OCI-LY7 (cell line): ENCODE results near the gene SBF2. TPM values are rescaled to one million over a fixed set of nuclear protein-coding genes. Genes with fewer than 3 reads are reported as not detected.

ENCODE experiments used
- BruUV-seq: library from RNA; stranded (reverse); fragments of 400-500 nt; replicated peaks from 2 replicates; lab custom pipeline; 2021; lab: Mats Ljungman, UMichigan
- CTCF ChIA-PET: fragments of 300-600 bp; sonication (Branson Sonifier 250); formaldehyde crosslinking; loops from one replicate; lab custom pipeline; 2022; ENCODE audit warnings: antibody characterized with exemption; ENCODE audit not compliant: unreplicated experiment; lab: Charles Lee
- POLR2A ChIA-PET: fragments of 300-600 bp; sonication (Branson Sonifier 250); formaldehyde crosslinking; loops from one replicate; lab custom pipeline; 2022; ENCODE audit warnings: antibody characterized with exemption; lab: Charles Lee
- DNase-seq: peaks from one replicate; pipeline ENCODE4 v3.0.0-alpha.2; 2015; ENCODE audit warnings: low spot score
- H2AFZ ChIP-seq: fragments of 200-600 bp; sonication (generic), shearing (Covaris generic); 2 replicates; pipeline ENCODE4 v1.6.1; 2014; ENCODE audit warnings: mild to moderate bottlenecking, antibody characterized with exemption, low read length, moderate library complexity
- H3K27ac ChIP-seq: fragments of 200-600 bp; sonication (generic); 2 replicates; pipeline ENCODE4 v1.5.1; 2014; ENCODE audit warnings: mixed run types, low read depth, mild to moderate bottlenecking, moderate library complexity, low read length, inconsistent platforms; ENCODE audit not compliant: poor library complexity, severe bottlenecking
- H3K36me3 ChIP-seq: fragments of 200-600 bp; sonication (generic); 2 replicates; pipeline ENCODE4 v1.6.1; 2014; ENCODE audit warnings: mild to moderate bottlenecking, antibody characterized with exemption, low read length, moderate library complexity, mixed read lengths; ENCODE audit not compliant: insufficient read depth
- H3K4me1 ChIP-seq: fragments of 200-600 bp; sonication (generic); 2 replicates; pipeline ENCODE4 v1.5.1; 2014; ENCODE audit warnings: mild to moderate bottlenecking, low read length; ENCODE audit not compliant: insufficient read depth, poor library complexity, severe bottlenecking
- H3K4me2 ChIP-seq: fragments of 200-600 bp; sonication (generic); 2 replicates; pipeline ENCODE4 v1.6.1; 2014; ENCODE audit warnings: mild to moderate bottlenecking, low read length
- H3K4me3 ChIP-seq: fragments of 200-600 bp; sonication (generic); 2 replicates; pipeline ENCODE4 v1.5.1; 2014; ENCODE audit warnings: mild to moderate bottlenecking, low read depth, low read length; ENCODE audit not compliant: poor library complexity, severe bottlenecking
- H3K79me2 ChIP-seq: fragments of 200-600 bp; sonication (generic); 2 replicates; pipeline ENCODE4 v1.6.1; 2016; ENCODE audit warnings: low read depth, mild to moderate bottlenecking, low read length, moderate library complexity, mixed read lengths; ENCODE audit not compliant: insufficient read depth
- H3K9me2 ChIP-seq: fragments of 200-600 bp; sonication (generic); 2 replicates; pipeline ENCODE4 v1.6.1; 2016; ENCODE audit warnings: mild to moderate bottlenecking, low read length, mixed read lengths; ENCODE audit not compliant: insufficient read depth
- H3K9me3 ChIP-seq: fragments of 200-600 bp; sonication (generic); 2 replicates; pipeline ENCODE4 v1.6.1; 2014; ENCODE audit warnings: mild to moderate bottlenecking, mixed run types, low read length, mixed read lengths
- H4K20me1 ChIP-seq: fragments of 200-600 bp; sonication (generic); 2 replicates; pipeline ENCODE4 v1.6.1; 2014; ENCODE audit warnings: mild to moderate bottlenecking, antibody characterized with exemption, low read length, moderate library complexity, mixed read lengths; ENCODE audit not compliant: insufficient read depth
- EZH2phosphoT487 ChIP-seq: fragments of 200-600 bp; sonication (generic); IDR thresholded peaks from 2 replicates; pipeline ENCODE4 v1.6.1; 2018; ENCODE audit warnings: low read depth, borderline replicate concordance, mild to moderate bottlenecking, mixed run types, antibody characterized with exemption, low read length, moderate library complexity, mixed read lengths
- intact Hi-C: fragments of 100-400 bp; cut with micrococcal nuclease; formaldehyde crosslinking; loops from one replicate; pipeline ENCODE4 v1.10.0; 2022; ENCODE audit not compliant: unreplicated experiment
- total RNA-seq, 2 experiments: library from RNA; depleted of rRNA in 1 of 2; stranded (reverse); fragments of >200 nt in 1 of 2; shearing (Covaris generic) in 1 of 2; gene quantifications; 2 replicates each; pipeline ENCODE4 v1.2.3, GENCODE V29; 2014 to 2022
- TF ChIP-seq, protein P1 (sequence below): fragments of 200-600 bp; sonication (generic); conservative IDR thresholded peaks from 2 replicates; pipeline ENCODE4 v1.5.1; 2014; ENCODE audit warnings: mild to moderate bottlenecking, antibody characterized with exemption, low read length, moderate library complexity, mixed read lengths

Gene SBF2
- total RNA-seq, 2 experiments from 2014 or later: 12.9 to 14.3 TPM

DNA sequence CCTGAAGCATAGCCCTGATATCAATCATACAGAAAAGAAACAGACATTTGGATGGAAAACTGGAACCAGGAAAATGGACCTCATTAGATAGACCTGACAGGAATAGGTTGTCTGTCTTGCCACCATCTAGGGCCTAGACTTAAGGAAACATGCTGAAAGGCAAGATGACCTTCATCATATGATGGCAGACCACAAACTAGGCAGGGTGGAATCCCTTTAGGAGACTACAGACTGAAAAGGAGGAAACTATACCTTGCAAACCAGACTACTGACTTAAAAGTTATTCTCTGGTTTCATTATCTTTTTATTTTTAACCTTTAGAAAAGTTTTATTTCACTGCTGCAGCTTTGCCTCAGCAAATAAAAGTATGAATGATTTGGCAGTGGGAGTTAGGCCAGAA is 20.3 kb downstream of the SBF2 start:
- DNase-seq: no peak
- Histone ChIP-seq H2AFZ (no peak overlapping the region), H3K4me2 (no peak overlapping the region), H3K4me1 (peaks cover 6% of the 10 kb centered on the region), H3K79me2 (no peaks in the 10 kb centered on the region), H4K20me1 (0 out of 2 replicates have a peak, but pooled peaks cover under 1% of the 10 kb centered on the region), H3K4me3 (no peak overlapping the region), H3K9me3 (no peaks in the 10 kb centered on the region), H3K9me2 (no peaks in the 10 kb centered on the region), H3K27ac (no peak overlapping the region), H3K36me3 (no peaks in the 10 kb centered on the region)
- no TSS peak for BruUV-seq
- POLR2A ChIA-PET: interaction anchor here (0.6 to 0.7 kb wide), 2 partner anchors 70 to 711 kb away, joined by 4 to 12 read pairs; no protein-coding TSS in a partner anchor
- TF ChIP-seq, protein P1, sequence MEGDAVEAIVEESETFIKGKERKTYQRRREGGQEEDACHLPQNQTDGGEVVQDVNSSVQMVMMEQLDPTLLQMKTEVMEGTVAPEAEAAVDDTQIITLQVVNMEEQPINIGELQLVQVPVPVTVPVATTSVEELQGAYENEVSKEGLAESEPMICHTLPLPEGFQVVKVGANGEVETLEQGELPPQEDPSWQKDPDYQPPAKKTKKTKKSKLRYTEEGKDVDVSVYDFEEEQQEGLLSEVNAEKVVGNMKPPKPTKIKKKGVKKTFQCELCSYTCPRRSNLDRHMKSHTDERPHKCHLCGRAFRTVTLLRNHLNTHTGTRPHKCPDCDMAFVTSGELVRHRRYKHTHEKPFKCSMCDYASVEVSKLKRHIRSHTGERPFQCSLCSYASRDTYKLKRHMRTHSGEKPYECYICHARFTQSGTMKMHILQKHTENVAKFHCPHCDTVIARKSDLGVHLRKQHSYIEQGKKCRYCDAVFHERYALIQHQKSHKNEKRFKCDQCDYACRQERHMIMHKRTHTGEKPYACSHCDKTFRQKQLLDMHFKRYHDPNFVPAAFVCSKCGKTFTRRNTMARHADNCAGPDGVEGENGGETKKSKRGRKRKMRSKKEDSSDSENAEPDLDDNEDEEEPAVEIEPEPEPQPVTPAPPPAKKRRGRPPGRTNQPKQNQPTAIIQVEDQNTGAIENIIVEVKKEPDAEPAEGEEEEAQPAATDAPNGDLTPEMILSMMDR: no peak
- TF ChIP-seq EZH2phosphoT487: no peak
- CTCF ChIA-PET: no interaction called here
- intact Hi-C loops: no loop called here

DNA sequence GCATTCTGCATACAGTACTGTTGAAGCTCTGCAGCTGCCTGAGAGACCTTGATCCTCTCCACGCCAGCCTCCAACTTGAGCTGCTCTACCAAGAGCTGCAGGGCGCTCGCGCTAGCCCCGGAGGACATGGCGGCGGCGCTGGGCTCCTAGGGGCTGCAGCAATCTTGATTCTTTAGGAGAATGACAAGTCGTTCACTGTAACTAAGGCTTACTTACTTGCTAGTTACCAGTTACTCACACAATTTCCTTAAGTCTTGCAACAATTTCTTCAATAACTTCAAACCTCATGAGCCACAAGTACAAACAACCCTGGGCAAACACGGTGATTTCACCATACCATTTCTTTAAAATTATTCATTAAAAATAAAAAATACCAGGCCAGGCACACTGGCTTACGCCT is 21.9 kb downstream of the SBF2 start:
- BruUV-seq: no TSS peak
- Histone ChIP-seq H2AFZ (no peak overlapping the region), H3K27ac (no peak overlapping the region), H3K9me2 (no peaks in the 10 kb centered on the region), H3K79me2 (no peaks in the 10 kb centered on the region), H3K4me3 (no peak overlapping the region), H3K4me1 (peaks cover 6% of the 10 kb centered on the region), H3K9me3 (no peaks in the 10 kb centered on the region), H4K20me1 (peaks cover 5% of the 10 kb centered on the region; the same call in 1 of the 2 replicates), H3K4me2 (no peak overlapping the region), H3K36me3 (no peaks in the 10 kb centered on the region)
- intact Hi-C loops: no loop called here
- ChIA-PET CTCF (no interaction called here), POLR2A (no interaction called here)
- no peak for DNase-seq
- TF ChIP-seq EZH2phosphoT487: no peak
- TF ChIP-seq, protein P1: no peak

DNA sequence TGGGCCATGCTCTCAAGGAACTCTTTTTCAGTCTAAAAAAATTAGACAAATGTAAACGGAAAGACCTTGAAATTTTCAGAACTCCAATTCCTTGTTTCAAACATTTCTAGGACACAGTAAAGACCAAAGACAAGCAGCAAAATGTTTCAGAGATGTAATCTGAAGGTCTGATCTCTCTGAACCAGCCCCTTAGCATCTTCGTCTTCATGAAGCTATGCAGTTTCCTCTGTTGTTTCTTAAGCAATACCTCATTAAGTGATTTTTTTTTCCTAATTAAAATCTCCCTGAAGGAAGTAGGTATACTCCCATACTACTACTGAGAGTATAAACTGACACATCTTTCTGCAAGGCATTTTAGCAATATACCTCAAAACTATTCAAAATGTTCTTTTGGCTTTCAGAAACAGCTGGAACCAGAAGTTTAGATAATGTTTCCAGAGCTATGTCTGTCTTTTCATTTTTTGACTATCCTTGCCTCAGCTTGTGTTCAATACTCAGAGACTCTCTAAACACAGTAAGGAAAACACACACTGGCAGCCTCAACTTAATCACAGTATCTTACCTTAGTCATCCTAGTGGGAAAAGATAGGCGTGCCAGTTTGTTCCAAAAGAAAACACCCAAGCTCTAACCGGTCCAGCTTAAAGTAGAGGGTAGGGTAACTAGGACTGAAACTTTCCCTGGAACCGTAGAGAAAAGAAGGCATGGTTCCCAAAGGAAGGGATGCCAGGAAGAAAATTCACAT is 25.1 kb downstream of the SBF2 start:
- no peak for DNase-seq
- Histone ChIP-seq H2AFZ (no peak overlapping the region), H3K79me2 (no peaks in the 10 kb centered on the region), H3K4me2 (no peak overlapping the region), H3K9me3 (no peaks in the 10 kb centered on the region), H4K20me1 (peaks cover 5% of the 10 kb centered on the region; the same call in 1 of the 2 replicates), H3K27ac (no peak overlapping the region), H3K4me3 (no peak overlapping the region), H3K4me1 (no peaks in the 10 kb centered on the region), H3K9me2 (no peaks in the 10 kb centered on the region), H3K36me3 (no peaks in the 10 kb centered on the region)
- POLR2A ChIA-PET: interaction anchor here (0.5 to 0.9 kb wide), 2 partner anchors 31 to 45 kb away, joined by 3 read pairs; no protein-coding TSS in a partner anchor
- CTCF ChIA-PET: interaction anchor here (0.5 kb wide), 1 partner anchor 339 kb away, joined by 5 read pairs; no protein-coding TSS in a partner anchor
- BruUV-seq: no TSS peak
- intact Hi-C loops: no loop called here
- no peak for TF ChIP-seq EZH2phosphoT487
- TF ChIP-seq, protein P1: no peak
